Mesenteric fat pad (tissue), 1 donor: Measurements from ENCODE around the gene LRRC28. TPM values are rescaled to one million over a fixed set of nuclear protein-coding genes. Genes with fewer than 3 reads are reported as not detected.

Experiments
- DNase-seq: peaks from one replicate; pipeline ENCODE4 v3.0.0-alpha.2; 2020; ENCODE audit warnings: low spot score
- total RNA-seq: library from RNA; stranded (reverse); fragmentation: NEBNext Ultra II Directional; extraction: Animal tissue kit (Norgen Biotek cat#: 25700); gene quantifications from one replicate; pipeline ENCODE4 v1.2.1, GENCODE V29; 2021
- donor health status: DM: yes; HTN: yes; CAD: no.

The LRRC28 gene
- total RNA-seq, 1 donor from 2014 or later, result 20.7 TPM

- DNase-seq, result no peak
These were observed 90.5 kb downstream of the LRRC28 start for GRCh38 chr15:99341786-99342185.

- DNase-seq, result no peak
These were observed 91.9 kb downstream of the LRRC28 start for GRCh38 chr15:99343208-99343607.

DNA sequence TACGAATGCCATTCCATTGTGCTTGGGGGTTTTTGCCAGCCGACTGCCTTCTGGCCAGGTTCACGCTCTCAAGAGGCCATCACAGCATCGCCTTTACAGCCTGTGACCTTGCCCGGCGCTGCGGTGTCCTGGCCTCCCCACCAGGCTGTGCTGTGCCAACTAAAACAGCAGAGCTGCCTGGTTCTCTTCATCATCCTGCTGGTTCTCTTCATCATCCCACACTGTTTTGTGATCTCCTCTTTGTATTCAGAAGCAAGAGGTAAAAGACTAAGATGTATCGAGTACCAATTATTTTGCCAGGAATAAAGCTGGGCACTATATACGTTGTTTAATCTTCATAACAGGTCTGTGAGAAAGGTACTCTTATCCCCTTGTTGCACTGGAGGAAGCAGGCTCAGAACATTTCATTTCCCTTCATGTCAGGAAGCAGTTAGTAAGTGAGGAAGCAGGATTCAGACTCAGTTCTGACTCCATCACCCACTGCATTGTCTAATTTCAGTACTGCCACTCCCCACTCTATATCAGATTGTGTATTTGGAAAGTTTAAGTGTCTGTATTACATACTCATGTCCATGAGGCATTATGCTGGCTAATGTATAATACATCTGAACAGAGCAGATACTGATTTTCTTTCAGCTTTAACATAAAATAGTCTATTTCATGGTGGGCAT, 92.7 kb downstream of the LRRC28 start:
- no peak for DNase-seq

- DNase-seq, result no peak
These were observed 93.4 kb downstream of the LRRC28 start for GRCh38 chr15:99344639-99345038.

- no peak for DNase-seq
These were observed 94.0 kb downstream of the LRRC28 start for GRCh38 chr15:99345242-99345641.

- DNase-seq, result no peak
These were observed 94.7 kb downstream of the LRRC28 start for GRCh38 chr15:99345832-99346462.

DNA sequence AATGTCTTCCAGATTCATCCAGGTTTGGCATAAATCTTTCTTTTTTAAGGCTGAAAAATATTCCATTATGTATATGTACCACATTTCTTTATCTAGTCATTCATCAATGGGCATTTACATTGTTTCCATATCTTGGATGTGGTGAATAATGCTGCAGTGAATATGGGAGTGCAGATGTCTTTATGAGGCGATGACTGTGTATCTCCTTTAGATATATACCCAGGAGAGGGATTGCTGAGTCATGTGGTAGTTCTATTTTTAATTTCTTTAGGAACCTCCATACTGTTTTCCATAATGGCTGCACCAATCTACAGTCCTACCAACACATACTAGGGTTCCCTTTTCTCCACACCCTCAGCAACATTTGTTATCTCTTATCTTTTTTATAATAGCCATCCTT, 96.3 kb downstream of the LRRC28 start:
- DNase-seq, result no peak

DNA sequence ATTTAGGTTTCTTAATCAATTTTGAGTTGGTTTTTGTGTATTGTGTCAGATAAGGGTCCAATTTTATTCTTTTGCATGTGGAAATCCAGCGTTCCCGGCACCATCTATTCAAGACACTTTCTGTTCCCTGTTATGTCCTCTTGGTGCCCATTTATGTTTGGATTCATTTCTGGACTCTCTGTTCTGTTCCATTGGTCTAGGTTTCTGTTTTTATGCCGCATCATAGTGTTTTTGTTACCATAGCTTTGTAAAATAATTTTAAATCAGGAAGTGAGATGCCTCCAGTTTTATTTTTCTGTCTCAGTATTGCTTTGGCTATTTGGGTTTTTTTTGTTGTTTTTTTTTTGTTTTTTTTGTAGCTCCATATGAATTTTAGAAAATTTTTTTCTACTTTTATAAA, 97.1 kb downstream of the LRRC28 start:
- DNase-seq, result no peak

GRCh38 chr15:99350408-99350807, 99.1 kb downstream of the LRRC28 start:
- no peak for DNase-seq

GRCh38 chr15:99359769-99360168, 108.5 kb downstream of the LRRC28 start:
- DNase-seq, result no peak

DNA sequence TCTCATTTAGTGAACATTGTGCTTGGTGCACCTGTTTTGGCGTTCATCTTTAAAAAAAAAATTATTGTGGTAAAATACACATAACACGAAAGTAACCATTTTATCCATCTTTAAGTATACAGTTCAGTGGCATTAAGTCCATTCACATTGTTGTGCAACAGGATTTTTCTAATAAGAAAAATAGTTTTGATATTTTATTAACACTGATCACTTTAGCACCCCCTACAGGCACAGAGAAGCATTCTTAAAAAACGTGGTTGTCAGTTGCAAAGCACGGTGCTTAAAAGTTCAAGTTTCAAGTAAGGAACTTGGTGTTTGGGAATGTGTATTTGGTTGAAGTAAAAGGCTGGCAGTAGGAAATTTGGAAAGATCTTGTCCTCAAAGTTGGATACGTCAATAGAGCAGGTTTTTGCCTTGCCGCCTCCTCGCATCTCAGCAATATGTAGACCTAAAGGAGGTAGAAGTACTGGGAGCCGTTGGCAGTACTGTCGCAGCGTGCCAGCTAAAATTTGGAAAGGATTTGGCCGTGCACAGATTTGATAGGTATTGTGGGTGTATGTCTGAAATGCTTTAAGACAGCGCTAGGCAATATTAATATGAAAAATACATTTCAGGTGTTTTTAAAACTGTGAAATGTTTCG, 110.4 kb downstream of the LRRC28 start:
- no peak for DNase-seq

DNA sequence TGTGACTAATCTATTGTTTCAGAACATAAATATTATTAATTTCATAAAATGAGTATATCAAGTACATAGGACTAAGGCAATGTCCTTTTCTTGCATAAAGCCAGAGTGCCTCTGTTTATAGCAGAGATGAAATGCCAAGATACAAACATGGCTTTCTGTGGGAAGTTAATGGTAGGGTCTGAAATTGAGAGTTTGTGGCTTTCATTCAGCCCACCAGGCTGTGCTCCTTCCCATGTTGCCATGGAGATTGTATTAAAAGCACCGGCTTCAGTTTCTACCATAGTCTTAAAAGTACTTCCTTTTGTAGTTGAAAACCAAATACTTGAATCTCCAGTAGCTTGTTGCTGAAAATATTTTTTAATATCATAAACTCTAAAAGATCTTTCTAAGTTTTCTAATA, 114.0 kb downstream of the LRRC28 start:
- no peak for DNase-seq

GRCh38 chr15:99366013-99366412, 114.7 kb downstream of the LRRC28 start:
- DNase-seq, result no peak

- no peak for DNase-seq
These were observed 117.5 kb downstream of the LRRC28 start for GRCh38 chr15:99368743-99369142.

DNA sequence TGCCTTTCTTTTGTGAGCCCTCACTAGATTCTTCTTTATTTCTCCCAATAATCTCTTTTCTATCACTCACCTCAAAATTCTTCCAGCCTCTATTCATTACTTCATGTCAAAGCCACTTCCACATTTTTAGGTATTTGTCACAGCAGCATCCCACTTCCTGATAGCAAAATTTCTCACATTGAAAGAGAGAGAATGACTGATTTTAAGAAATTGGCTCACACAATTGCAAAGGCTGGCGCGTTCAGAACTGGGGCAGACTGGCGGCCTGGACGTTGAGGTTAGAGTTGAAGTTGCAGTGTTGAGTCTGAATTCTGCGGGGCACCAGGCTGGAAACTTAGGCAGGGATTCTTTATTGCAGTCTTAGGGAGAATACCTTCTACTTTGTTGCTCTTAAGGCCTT, 117.9 kb downstream of the LRRC28 start:
- DNase-seq, result no peak

DNA sequence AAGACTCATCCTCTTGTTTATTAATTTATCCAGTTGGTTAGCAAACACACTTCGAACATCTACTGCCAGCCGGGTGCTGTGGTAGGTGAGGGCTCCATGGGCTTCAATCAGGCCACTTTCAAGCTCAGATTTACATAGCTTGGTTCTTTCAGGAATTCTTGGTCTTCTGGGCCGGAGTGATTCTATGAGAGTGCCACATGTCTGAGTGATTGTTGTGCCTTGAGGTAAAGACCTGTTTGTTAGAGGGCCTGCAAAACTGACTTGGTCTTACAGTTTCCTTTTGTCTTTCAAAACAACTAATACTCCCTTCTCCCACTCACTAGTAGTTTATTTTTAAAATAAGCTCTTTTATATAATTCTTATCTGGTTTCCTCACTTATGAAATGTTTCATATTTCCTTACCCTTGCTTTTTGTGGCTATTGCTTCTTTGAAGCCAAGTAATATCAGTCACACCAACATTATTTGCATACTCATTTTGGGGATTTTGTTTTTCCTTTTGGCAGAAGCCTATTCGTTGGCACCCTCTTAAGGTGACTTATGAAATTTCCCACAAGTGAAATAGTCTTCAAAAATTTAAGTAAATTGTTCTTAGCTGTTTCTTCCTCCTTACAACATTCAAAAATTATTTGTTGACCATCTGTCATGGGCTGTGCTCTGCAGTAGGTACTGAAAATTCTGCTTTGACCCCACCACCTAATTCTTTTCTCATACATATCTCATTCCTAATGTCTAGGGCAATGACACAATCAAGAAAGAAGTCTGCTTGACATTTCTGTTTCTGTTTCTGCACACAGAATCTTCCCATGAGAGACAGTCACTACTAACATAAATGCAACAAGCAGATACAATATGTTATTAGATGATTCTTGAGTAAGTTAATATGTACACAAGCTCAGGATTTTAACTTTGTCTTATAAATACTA, 120.2 kb downstream of the LRRC28 start:
- DNase-seq, result no peak

DNA sequence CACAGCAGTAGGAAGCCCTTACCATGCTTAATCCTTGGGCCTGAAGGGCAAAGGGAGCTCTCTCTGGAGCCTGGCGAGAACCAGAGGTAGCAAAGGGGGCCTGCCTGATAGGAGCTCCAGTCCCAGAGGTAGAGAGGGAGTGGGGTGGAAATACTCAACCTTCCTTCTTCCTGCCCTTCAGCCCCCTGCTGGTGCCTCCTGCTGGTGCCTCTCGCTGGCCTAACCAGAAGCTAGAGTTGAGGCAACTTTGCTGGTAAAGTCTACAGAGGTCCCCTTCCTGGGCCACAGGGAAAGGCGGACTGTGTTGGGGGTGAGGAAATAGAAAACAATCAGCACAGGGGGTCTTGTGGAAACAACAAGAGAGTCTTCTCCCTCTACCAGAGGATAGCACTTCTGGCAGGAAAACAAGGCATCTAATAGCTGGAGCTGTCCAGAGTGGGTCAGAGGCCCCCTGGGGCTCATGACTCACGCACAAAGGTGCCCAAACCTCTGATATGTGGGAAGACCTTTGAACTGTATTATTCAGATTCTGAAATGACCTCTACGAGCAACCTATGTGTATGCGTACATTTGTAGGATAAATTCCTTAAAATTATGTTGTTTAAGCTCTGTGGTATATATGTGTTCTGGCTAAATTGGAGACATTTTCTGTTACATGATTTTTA, 133.9 kb downstream of the LRRC28 start:
- DNase-seq, result no peak

DNA sequence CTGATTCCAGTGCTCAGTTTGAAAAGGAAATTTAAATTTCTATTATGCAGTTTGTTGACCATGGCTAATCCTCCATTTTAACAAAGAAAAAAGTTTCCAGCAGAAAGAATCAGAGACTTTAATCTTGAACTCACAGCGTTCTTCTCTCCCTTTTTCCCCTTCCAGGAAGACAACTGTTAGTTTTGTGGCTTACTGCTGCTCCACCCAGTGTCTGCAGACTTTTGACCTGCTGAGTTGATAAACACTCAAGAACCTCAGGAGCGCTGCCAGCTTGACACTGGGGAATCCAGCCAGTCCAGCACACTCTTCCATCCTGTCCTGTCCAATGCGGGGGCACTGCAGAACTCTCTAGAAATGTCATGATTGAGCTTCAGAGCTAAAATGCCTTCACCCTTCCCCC, 134.6 kb downstream of the LRRC28 start:
- no peak for DNase-seq

GRCh38 chr15:99386391-99386790, 135.1 kb downstream of the LRRC28 start:
- no peak for DNase-seq

DNA sequence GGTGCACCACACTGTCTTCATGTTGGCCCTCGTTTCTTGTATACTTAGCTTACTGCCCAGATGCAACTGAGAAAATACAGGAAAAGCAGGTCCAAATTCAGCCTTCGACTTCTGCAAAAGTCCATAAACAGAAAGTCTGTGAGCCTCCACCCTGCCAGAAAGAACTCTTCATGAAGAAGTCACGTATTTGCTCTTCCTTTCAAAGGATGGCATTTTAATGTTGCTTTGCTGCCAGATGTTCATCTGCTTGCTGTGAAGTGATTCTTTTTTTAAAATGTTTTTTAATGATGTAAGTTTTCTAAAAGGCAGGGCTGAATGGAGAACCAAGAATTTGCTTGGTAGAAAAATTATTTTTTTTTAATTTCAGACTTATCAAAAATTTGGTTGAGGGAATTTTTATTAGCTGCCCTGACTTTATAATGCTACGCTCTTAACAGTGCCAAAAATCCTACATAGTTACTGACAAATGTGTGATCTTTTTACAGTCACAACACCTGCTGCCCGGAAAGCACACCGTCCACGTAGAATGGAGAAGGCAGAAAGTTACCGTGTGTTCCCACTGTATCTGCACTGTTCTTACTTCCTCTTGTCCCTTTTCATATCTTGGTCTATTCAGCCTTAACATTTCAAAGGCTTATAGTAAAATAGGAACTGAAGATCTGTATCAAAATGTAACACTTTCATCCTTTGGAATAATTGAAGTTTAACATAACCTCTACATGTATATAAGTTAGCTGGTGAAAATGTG, 136.3 kb downstream of the LRRC28 start:
- DNase-seq, result no peak
